ENCODE results near the gene LHFPL6. TPM values are rescaled to one million over a fixed set of nuclear protein-coding genes. Genes with fewer than 3 reads are reported as not detected.

LHFPL6 gene
- total and polyA plus RNA-seq, 10 of the 15 experiments (the other 5 are each of a cell fraction or from before 2014, with no cell fraction given) = 0.11 to 4.6 (median 0.41) TPM

DNA sequence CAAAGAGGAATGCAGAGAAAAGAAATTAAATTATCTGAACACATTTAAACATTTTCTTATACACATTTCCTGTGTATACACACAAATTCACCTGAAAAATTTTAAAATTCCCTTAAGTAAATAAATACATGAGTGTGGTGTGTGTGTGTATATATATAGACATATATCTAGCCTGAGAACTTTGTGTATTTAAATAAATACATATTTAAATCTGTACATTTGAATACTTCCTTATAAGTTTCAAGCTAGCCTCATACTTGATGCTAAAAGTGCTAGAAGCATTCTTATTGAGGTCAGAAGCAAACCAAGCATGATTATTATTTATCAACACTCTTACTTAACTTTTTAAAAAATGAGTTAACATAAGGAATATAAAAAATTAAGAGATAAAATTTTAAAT is 304.0 kb downstream of the LHFPL6 start:
- ChIA-PET RAD21 (ENCODE audit: unreplicated experiment) (no interaction called here), SMC1A (ENCODE audit: uncharacterized antibody, unreplicated experiment) (no interaction called here), CTCF (no interaction called here), POLR2A (no interaction called here)
- Histone ChIP-seq H3K9ac (ENCODE audit: control insufficient read depth, insufficient read depth, low read length) (no peak overlapping the region), H3K79me2 (ENCODE audit: control insufficient read depth, insufficient read depth, low read length) (no peaks in the 10 kb centered on the region), H2AFZ (ENCODE audit: control insufficient read depth, low read depth, low read length) (no peak overlapping the region), H3K9me3 (replicated peaks; ENCODE audit: control insufficient read depth, insufficient read depth, low read length) (no peaks in the 10 kb centered on the region; the same call in 1 of the 3 replicates), H3K27ac (ENCODE audit: control insufficient read depth, insufficient read depth) (no peak overlapping the region), H3K4me2 (ENCODE audit: control insufficient read depth, insufficient read depth) (no peak overlapping the region), H3K27me3 (replicated peaks in 1 of 2; ENCODE audit: control insufficient read depth in 2 of 2, insufficient read depth in 2 of 2, low read length in 1 of 2) (no peaks in the 10 kb centered on the region), H3K4me3 (no peak overlapping the region), H4K20me1 (ENCODE audit: control insufficient read depth, insufficient read depth) (no peaks in the 10 kb centered on the region), H3K36me3 (ENCODE audit: control insufficient read depth in 2 of 2, insufficient read depth in 2 of 2, low read length in 1 of 2) (no peaks in the 10 kb centered on the region), H3K4me1 (ENCODE audit: control insufficient read depth, insufficient read depth, low read length) (peaks cover 3% of the 10 kb centered on the region)
- DNase-seq (ENCODE audit: low read depth, low spot score) (no peak), FAIRE-seq (no peak), ATAC-seq (no peak)
- in situ Hi-C loops (cut with MboI) = no loop called here
- intact Hi-C loops (cut with micrococcal nuclease; ENCODE audit: unreplicated experiment) = no loop called here
- no TSS peak for BruUV-seq (replicated peaks)
- TF ChIP-seq SREBF1 (IDR thresholded peaks at IDR 0.05; ENCODE audit: low read length) (no peak), ZNF622 (IDR thresholded peaks at IDR 0.05) (no peak)
- TF ChIP-seq, protein P1, sequence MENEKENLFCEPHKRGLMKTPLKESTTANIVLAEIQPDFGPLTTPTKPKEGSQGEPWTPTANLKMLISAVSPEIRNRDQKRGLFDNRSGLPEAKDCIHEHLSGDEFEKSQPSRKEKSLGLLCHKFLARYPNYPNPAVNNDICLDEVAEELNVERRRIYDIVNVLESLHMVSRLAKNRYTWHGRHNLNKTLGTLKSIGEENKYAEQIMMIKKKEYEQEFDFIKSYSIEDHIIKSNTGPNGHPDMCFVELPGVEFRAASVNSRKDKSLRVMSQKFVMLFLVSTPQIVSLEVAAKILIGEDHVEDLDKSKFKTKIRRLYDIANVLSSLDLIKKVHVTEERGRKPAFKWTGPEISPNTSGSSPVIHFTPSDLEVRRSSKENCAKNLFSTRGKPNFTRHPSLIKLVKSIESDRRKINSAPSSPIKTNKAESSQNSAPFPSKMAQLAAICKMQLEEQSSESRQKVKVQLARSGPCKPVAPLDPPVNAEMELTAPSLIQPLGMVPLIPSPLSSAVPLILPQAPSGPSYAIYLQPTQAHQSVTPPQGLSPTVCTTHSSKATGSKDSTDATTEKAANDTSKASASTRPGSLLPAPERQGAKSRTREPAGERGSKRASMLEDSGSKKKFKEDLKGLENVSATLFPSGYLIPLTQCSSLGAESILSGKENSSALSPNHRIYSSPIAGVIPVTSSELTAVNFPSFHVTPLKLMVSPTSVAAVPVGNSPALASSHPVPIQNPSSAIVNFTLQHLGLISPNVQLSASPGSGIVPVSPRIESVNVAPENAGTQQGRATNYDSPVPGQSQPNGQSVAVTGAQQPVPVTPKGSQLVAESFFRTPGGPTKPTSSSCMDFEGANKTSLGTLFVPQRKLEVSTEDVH (IDR thresholded peaks at IDR 0.05; ENCODE audit: low read depth, partially characterized antibody) = no peak

DNA sequence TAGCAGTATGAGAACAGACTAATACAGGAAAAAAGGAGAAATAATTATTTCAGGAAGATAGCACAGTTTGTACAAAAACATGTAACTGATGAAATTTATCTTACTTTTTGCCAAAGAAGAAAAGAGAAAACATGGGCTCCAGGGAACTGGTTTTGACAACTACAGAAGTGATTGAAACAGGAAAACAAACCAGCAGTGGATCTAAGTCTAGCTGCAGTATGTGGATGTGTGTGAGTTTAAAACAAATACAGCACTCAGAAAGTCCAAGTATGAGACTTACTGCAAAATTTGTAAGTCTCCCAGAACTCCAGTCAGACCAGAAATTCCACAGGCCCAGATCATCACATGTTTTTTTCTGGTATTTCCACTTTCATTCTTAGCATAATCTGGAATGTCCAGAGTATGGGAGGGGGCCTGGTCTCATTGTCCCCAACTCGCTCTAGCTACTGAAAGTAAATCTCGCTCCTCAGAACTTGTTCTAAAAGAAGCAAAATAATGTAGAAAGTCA is 305.3 kb downstream of the LHFPL6 start:
- ChIA-PET POLR2A (no interaction called here), SMC1A (ENCODE audit: uncharacterized antibody, unreplicated experiment) (interaction anchor here (1.0 kb wide), 1 partner anchor 15 kb away, joined by 4 read pairs; no protein-coding TSS in a partner anchor), RAD21 (ENCODE audit: unreplicated experiment) (no interaction called here), CTCF (no interaction called here)
- no peak overlapping the region for H3K4me3 ChIP-seq
- DNase-seq (ENCODE audit: low read depth, low spot score) (no peak), ATAC-seq (no peak), FAIRE-seq (no peak)
- no peaks in the 10 kb centered on the region for H4K20me1 ChIP-seq (ENCODE audit: control insufficient read depth, insufficient read depth)
- no peaks in the 10 kb centered on the region for H3K79me2 ChIP-seq (ENCODE audit: control insufficient read depth, insufficient read depth, low read length)
- no peaks in the 10 kb centered on the region; the same call in 1 of the 3 replicates for H3K9me3 ChIP-seq (replicated peaks; ENCODE audit: control insufficient read depth, insufficient read depth, low read length)
- H3K4me2 ChIP-seq (ENCODE audit: control insufficient read depth, insufficient read depth) = no peak overlapping the region
- intact Hi-C loops (cut with micrococcal nuclease; ENCODE audit: unreplicated experiment) = no loop called here
- H2AFZ ChIP-seq (ENCODE audit: control insufficient read depth, low read depth, low read length) = no peak overlapping the region
- no peaks in the 10 kb centered on the region for H3K36me3 ChIP-seq (ENCODE audit: control insufficient read depth in 2 of 2, insufficient read depth in 2 of 2, low read length in 1 of 2)
- no peaks in the 10 kb centered on the region for H3K4me1 ChIP-seq (ENCODE audit: control insufficient read depth, insufficient read depth, low read length)
- H3K27me3 ChIP-seq (replicated peaks in 1 of 2; ENCODE audit: control insufficient read depth in 2 of 2, insufficient read depth in 2 of 2, low read length in 1 of 2) = no peaks in the 10 kb centered on the region
- no TSS peak for BruUV-seq (replicated peaks)
- no peak overlapping the region for H3K27ac ChIP-seq (ENCODE audit: control insufficient read depth, insufficient read depth)
- H3K9ac ChIP-seq (ENCODE audit: control insufficient read depth, insufficient read depth, low read length) = no peak overlapping the region
- WGBS (ENCODE audit: insufficient coverage, insufficient replicate concordance, low lambda C conversion rate, missing lambda C conversion rate) = 23% methylated on average over 2 of the region's 2 CpGs
- in situ Hi-C loops (cut with MboI) = no loop called here
- TF ChIP-seq, protein P1 (IDR thresholded peaks at IDR 0.05; ENCODE audit: low read depth, partially characterized antibody) = no peak
- TF ChIP-seq WRNIP1 (IDR thresholded peaks at IDR 0.05; ENCODE audit: borderline replicate concordance, low read depth, low read length) = no peak
- TF ChIP-seq KLF5 (IDR thresholded peaks at IDR 0.05; ENCODE audit: partially characterized antibody) = no peak
- no peak for TF ChIP-seq DPF2 (IDR thresholded peaks at IDR 0.05)
- TF ChIP-seq FOXK2 (IDR thresholded peaks at IDR 0.05) = no peak
- no peak for TF ChIP-seq MYC (IDR thresholded peaks at IDR 0.05; ENCODE audit: insufficient read depth, insufficient read length, insufficient replicate concordance, low read length, severe bottlenecking)
- no peak for TF ChIP-seq SUZ12 (IDR thresholded peaks at IDR 0.05; ENCODE audit: unreplicated experiment)
- TF ChIP-seq, protein P2, sequence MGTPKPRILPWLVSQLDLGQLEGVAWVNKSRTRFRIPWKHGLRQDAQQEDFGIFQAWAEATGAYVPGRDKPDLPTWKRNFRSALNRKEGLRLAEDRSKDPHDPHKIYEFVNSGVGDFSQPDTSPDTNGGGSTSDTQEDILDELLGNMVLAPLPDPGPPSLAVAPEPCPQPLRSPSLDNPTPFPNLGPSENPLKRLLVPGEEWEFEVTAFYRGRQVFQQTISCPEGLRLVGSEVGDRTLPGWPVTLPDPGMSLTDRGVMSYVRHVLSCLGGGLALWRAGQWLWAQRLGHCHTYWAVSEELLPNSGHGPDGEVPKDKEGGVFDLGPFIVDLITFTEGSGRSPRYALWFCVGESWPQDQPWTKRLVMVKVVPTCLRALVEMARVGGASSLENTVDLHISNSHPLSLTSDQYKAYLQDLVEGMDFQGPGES (IDR thresholded peaks at IDR 0.05) = no peak
